GM21529 (cell line): ENCODE measurements around the gene MSGN1.

Source experiments
- ATAC-seq: cut with Tn5 transposase; IDR thresholded peaks from one replicate; pipeline ENCODE4 v1.9.1; 2021; ENCODE audit not compliant: unreplicated experiment

Gene MSGN1

DNA sequence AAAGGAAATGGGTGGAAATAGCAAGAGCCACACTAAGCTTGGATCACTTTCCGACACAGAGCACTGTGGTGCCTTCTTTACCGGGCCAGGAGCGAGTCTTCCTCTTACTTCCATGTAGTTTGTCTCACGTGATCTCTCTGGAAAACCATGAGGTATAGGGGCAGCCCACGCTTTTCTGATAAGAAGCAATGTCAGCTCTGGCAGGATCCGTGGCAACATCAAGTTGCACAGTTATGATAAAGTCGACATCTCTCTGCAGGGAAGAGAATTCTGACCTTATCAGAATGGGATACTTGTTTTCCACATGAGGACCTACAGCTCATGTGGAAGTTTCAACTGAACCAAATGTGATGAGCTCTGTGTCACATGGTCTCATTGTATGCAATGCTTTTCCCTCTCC lies 29.5 kb downstream of the MSGN1 start:
- no peak for ATAC-seq

DNA sequence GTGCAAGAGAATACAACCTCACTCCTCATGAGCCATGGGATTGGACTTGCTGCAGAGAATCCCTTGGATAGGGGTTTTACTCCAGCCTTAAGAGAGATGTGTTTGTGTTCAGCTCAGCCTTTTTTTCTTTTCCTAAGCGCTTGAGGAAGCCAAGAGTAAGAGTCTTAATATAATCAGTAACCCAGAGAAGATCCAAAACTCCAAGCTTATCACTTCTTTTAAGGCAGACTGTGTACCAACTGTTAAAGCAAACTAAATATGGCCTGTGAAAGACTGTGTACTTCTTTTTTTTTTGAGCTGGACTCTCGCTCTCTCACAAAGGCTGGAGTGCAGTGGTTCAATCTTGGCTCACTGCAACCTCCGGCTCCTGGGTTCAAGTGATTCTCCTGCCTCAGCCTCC lies 30.4 kb downstream of the MSGN1 start:
- no peak for ATAC-seq

GRCh38 chr2:17847236-17847635 lies 31.0 kb downstream of the MSGN1 start:
- no peak for ATAC-seq

DNA sequence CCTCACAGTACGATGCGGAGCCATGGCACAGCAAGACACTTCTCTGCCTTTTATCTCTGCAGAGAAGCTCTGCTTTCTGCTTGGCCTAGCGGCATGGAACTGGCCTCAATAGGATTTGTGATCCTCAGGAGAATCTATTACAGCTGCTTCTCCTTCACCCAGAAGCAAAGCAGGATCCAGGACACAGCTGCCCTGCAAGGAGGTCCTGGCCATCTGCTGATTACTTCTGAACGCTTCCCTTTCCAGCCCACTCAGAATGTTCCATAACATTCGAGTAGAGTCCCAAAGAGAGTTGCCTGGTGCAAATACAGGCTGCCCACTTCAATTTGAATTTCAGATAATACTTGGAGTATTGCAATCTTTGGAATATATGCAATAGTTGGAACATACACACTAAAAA lies 33.0 kb downstream of the MSGN1 start:
- ATAC-seq: no peak

DNA sequence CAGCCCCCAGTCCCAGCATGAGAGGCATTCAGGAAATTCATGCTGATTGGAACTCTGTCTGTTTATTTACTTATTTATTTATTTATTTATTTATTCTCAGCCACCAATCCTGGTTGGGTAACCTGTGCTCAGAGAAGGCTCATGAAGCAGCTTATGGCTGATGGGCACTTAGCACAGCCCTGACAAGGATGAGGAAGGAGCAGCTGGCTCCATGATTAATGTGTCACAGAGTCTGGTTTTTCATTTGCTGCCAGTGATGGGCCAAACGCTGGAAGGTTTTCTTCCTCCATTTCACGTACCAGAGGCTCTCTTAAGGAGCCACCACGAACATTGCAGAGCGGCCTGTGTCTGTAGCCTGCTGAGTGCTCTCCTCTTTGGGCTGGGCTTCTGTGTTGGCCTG lies 33.9 kb downstream of the MSGN1 start:
- ATAC-seq: no peak

GRCh38 chr2:17851731-17852585 lies 35.7 kb downstream of the MSGN1 start:
- peak; percentile 85 for ATAC-seq

DNA sequence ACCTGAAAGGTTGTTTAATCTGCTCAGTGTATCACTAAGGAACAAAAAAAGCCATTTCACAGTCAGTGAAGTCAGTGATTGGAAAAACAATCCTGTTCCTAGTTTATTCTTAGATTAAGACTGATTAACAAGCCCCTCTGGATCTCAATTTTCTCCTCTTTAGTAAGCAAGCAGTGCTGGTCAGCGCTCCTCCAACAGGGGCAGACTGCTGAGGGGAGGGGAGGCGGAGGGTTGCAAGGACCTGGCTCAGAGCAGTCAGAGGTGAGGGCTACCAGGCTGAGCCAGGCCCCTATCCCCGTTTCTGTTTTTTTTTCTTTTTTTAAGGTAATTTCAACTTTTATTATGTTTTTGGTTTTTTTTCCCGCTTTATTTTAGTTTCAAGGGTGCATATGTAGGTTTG lies 37.5 kb downstream of the MSGN1 start:
- no peak for ATAC-seq

DNA sequence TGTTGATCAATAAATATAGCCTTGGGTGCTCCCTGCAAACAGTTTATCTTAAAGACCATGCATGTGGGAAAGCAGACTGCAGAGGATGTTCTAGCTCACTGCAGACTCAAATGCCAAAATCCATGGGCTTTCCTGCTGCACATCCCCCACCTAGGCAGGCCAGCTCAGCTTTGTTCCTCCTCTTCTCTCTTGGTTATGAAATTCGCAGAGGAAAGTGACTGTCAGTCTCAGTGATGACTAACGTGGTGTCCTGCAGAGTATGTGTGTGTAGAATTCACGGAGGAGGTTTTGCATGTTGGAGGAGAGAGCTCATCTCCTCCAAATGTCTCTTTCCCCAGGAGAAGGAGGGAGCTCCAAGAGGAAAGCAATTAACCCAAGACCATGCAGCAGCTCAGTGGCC lies 40.8 kb downstream of the MSGN1 start:
- ATAC-seq: no peak

DNA sequence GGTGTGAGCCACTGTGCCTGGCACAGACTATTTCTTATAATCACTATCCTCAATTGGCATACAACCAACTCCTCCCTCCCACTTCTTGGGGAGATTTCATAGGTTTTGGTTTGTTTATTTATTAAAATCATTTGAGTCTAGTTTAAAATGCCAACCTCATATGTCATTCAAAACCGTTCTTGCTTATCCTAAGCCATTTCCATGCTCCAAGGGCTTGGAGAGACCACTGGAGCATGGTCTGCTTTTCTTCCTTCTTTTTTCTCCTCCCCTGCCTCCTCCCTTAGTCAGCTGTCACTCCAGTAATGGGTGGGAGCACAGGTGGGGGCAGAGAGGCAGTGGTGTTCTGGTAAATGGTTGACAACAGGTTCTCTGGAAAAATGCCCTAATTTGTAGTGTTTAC lies 41.8 kb downstream of the MSGN1 start:
- ATAC-seq: no peak

DNA sequence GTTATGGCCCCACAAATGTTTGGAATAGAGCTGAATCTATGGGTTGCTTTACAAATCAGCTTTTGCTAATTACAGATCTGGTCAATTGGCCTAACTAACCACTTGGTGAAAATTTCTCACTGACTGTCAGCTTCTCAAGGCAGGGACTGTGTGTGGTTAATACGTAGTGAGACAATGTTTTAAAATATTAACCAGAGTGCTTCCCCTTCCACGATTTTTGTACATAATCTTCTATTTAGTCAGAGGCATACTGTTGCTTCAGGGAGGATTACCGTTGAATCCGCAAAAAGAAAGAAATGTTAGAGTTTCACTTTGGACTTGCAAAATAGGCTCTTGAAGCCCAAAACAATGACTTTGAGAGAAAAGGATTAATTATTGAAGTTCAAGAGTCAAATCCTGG lies 47.3 kb downstream of the MSGN1 start:
- ATAC-seq: no peak

- ATAC-seq: no peak
Observed at GRCh38 chr2:17864676-17865075, 48.4 kb downstream of the MSGN1 start.

GRCh38 chr2:17867133-17867532 lies 50.9 kb downstream of the MSGN1 start:
- no peak for ATAC-seq
